IMR-90 (cell line): ENCODE results near the gene PIEZO1. TPM values are rescaled to one million over a fixed set of nuclear protein-coding genes. Genes with fewer than 3 reads are reported as not detected.

Experiments
- ATAC-seq: fragments of 200-7000 bp; cut with Tn5 transposase; 2 replicates; pipeline ENCODE4 v1.9.1; 2020; ENCODE audit warnings: low read depth, mild to moderate bottlenecking, moderate library complexity
- BruUV-seq: library from RNA; stranded (reverse); fragments of 400-500 nt; replicated peaks from 2 replicates; lab custom pipeline; 2021; lab: Mats Ljungman, UMichigan
- CTCF ChIA-PET: fragments of 300-600 bp; formaldehyde crosslinking; extraction: SDS; loops from one replicate; lab custom pipeline; 2021; ENCODE audit warnings: antibody characterized with exemption; lab: Yijun Ruan, JAX
- POLR2A ChIA-PET: fragments of 300-600 bp; sonication (Branson Sonifier 250); formaldehyde crosslinking; loops from one replicate; lab custom pipeline; 2022; ENCODE audit warnings: antibody characterized with exemption; ENCODE audit not compliant: unreplicated experiment; lab: Charles Lee
- DNase-seq: peaks from one replicate; pipeline ENCODE4 v3.0.0; 2013
- H2AFZ ChIP-seq: replicated peaks from 2 replicates; pipeline ENCODE3; 2013; ENCODE audit warnings: low read length, mild to moderate bottlenecking; ENCODE audit not compliant: poor library complexity
- H2AK5ac ChIP-seq: 2 replicates; pipeline ENCODE4 v1.6.1; 2013; ENCODE audit warnings: low read depth, low read length, inconsistent platforms
- H2AK9ac ChIP-seq: replicated peaks from 2 replicates; pipeline ENCODE3; 2013; ENCODE audit warnings: mild to moderate bottlenecking, low read depth, low read length, moderate library complexity; ENCODE audit not compliant: poor library complexity
- H2BK120ac ChIP-seq: 2 replicates; pipeline ENCODE4 v1.6.1; 2013; ENCODE audit warnings: low read depth, low read length, inconsistent platforms
- H2BK15ac ChIP-seq: 3 replicates; pipeline ENCODE4 v1.6.1; 2013; ENCODE audit warnings: low read depth, low read length, inconsistent platforms
- H2BK20ac ChIP-seq: 2 replicates; pipeline ENCODE4 v1.6.1; 2013; ENCODE audit warnings: low read depth, mild to moderate bottlenecking, inconsistent platforms, low read length, moderate library complexity
- H2BK5ac ChIP-seq: 2 replicates; pipeline ENCODE4 v1.6.1; 2013; ENCODE audit warnings: mild to moderate bottlenecking, low read depth, low read length, inconsistent platforms; ENCODE audit not compliant: poor library complexity, severe bottlenecking
- H3K14ac ChIP-seq: replicated peaks from 2 replicates; pipeline ENCODE4 v1.6.1; 2013; ENCODE audit warnings: low read depth, low read length, inconsistent platforms
- H3K18ac ChIP-seq: 2 replicates; pipeline ENCODE4 v1.6.1; 2013; ENCODE audit warnings: low read depth, low read length, control low read depth
- H3K23ac ChIP-seq: 2 replicates; pipeline ENCODE4 v1.6.1; 2013; ENCODE audit warnings: low read depth, low read length, inconsistent platforms
- H3K27ac ChIP-seq: 2 replicates; pipeline ENCODE4 v1.5.1; 2013; ENCODE audit warnings: mild to moderate bottlenecking, control low read depth, low read length; ENCODE audit not compliant: insufficient read depth
- H3K27me3 ChIP-seq: 2 replicates; pipeline ENCODE4 v1.6.1; 2013; ENCODE audit warnings: low read length; ENCODE audit not compliant: control insufficient read depth, insufficient read depth
- H3K36me3 ChIP-seq: 2 replicates; pipeline ENCODE4 v1.6.1; 2013; ENCODE audit warnings: low read length, mixed read lengths; ENCODE audit not compliant: control insufficient read depth, insufficient read depth
- H3K4ac ChIP-seq: 2 replicates; pipeline ENCODE4 v1.6.1; 2013; ENCODE audit warnings: low read depth, low read length, inconsistent platforms
- H3K4me1 ChIP-seq: 2 replicates; pipeline ENCODE4 v1.6.1; 2013; ENCODE audit warnings: low read length, mixed read lengths; ENCODE audit not compliant: control insufficient read depth, insufficient read depth
- H3K4me2 ChIP-seq: 2 replicates; pipeline ENCODE4 v1.6.1; 2013; ENCODE audit warnings: low read depth, mild to moderate bottlenecking, control low read depth, low read length, moderate library complexity
- H3K4me3 ChIP-seq: 2 replicates; pipeline ENCODE4 v1.5.1; 2013; ENCODE audit warnings: low read depth, mild to moderate bottlenecking, control low read depth, low read length, moderate library complexity; ENCODE audit not compliant: insufficient read depth
- H3K56ac ChIP-seq: 2 replicates; pipeline ENCODE4 v1.6.1; 2013; ENCODE audit warnings: low read length, inconsistent platforms; ENCODE audit not compliant: insufficient read depth; ENCODE audit errors: extremely low read depth
- H3K79me1 ChIP-seq, 2 experiments: 2 replicates each; pipeline ENCODE4 v1.6.1; 2013; ENCODE audit warnings: low read length in 2 of 2, inconsistent platforms in 1 of 2, low read depth in 1 of 2
- H3K9ac ChIP-seq: 2 replicates; pipeline ENCODE4 v1.6.1; 2013; ENCODE audit warnings: low read depth, low read length, control low read depth
- H3K9me1 ChIP-seq: 2 replicates; pipeline ENCODE4 v1.6.1; 2013; ENCODE audit warnings: low read length, inconsistent platforms; ENCODE audit not compliant: insufficient read depth
- H3K9me3 ChIP-seq: 2 replicates; pipeline ENCODE4 v1.6.1; 2013; ENCODE audit warnings: low read length; ENCODE audit not compliant: control insufficient read depth, insufficient read depth
- H4K20me1 ChIP-seq: 2 replicates; pipeline ENCODE4 v1.6.1; 2013; ENCODE audit warnings: low read length, inconsistent platforms; ENCODE audit not compliant: insufficient read depth
- H4K5ac ChIP-seq: 2 replicates; pipeline ENCODE4 v1.6.1; 2013; ENCODE audit warnings: mild to moderate bottlenecking, low read depth, low read length, control low read depth
- H4K8ac ChIP-seq, 2 experiments: 2 replicates each; pipeline ENCODE4 v1.6.1; 2013; ENCODE audit warnings: low read depth in 2 of 2, low read length in 2 of 2, control low read depth in 1 of 2, inconsistent platforms in 1 of 2
- H4K91ac ChIP-seq: 2 replicates; pipeline ENCODE4 v1.6.1; 2013; ENCODE audit warnings: low read depth, low read length, inconsistent platforms; ENCODE audit not compliant: insufficient read depth
- BHLHE40 ChIP-seq: fragments of 150-350 bp; IDR thresholded peaks from 2 replicates; pipeline ENCODE4 v1.6.1; 2016; ENCODE audit warnings: mild to moderate bottlenecking, low read depth, low read length
- CTCF ChIP-seq: conservative IDR thresholded peaks from 2 replicates; pipeline ENCODE4 v1.5.1; 2012; ENCODE audit warnings: mild to moderate bottlenecking, low read depth, low read length, improper control_type of control experiment
- FOS ChIP-seq: fragments of 150-350 bp; IDR thresholded peaks from 2 replicates; pipeline ENCODE4 v1.6.1; 2016; ENCODE audit warnings: low read depth, low read length
- MAFK ChIP-seq: IDR thresholded peaks from 2 replicates; pipeline ENCODE4 v1.6.1; 2012; ENCODE audit warnings: low read depth, low read length, improper control_type of control experiment
- MAZ ChIP-seq: IDR thresholded peaks from 2 replicates; pipeline ENCODE4 v1.6.1; 2012; ENCODE audit warnings: low read depth, mild to moderate bottlenecking, low read length, improper control_type of control experiment, moderate library complexity, borderline replicate concordance
- NFE2L2 ChIP-seq: fragments of 150-350 bp; IDR thresholded peaks from 2 replicates; pipeline ENCODE4 v1.6.1; 2016; ENCODE audit warnings: low read depth, mild to moderate bottlenecking, low read length
- RAD21 ChIP-seq: IDR thresholded peaks from 2 replicates; pipeline ENCODE4 v1.6.1; 2012; ENCODE audit warnings: low read length, improper control_type of control experiment
- RCOR1 ChIP-seq: IDR thresholded peaks from 2 replicates; pipeline ENCODE4 v1.6.1; 2012; ENCODE audit warnings: mild to moderate bottlenecking, low read length, improper control_type of control experiment; ENCODE audit not compliant: insufficient replicate concordance
- SMC3 ChIP-seq: fragments of 150-350 bp; IDR thresholded peaks from 2 replicates; pipeline ENCODE4 v1.6.1; 2016; ENCODE audit warnings: low read depth, mild to moderate bottlenecking, antibody characterized with exemption, low read length, moderate library complexity
- WGBS, 2 experiments: methylation state at CpG; one replicate each; pipeline versions ENCODE4 v1.1.5 to v1.1.7; 2013; ENCODE audit warnings: missing lambda C conversion rate in 2 of 2; ENCODE audit not compliant: insufficient read length in 1 of 2; ENCODE audit errors: extremely low coverage in 2 of 2; 5-methylcytosine and 5-hydroxymethylcytosine counted together
- dilution Hi-C: fragments of 300-500 bp; cut with HindIII; formaldehyde crosslinking; loops from one replicate; pipeline ENCODE4 v1.14.3; 2018; ENCODE audit warnings: low sequenced_read_pairs; ENCODE audit not compliant: unreplicated experiment
- in situ Hi-C: fragments of 300-500 bp; cut with MboI; formaldehyde crosslinking; loops from 3 replicates; pipeline ENCODE4 v1.14.3; 2019; ENCODE audit warnings: low sequenced_read_pairs, inconsistent platforms, mixed read lengths
- intact Hi-C: fragments of 100-400 bp; cut with micrococcal nuclease; formaldehyde crosslinking; loops from 2 replicates; pipeline ENCODE4 v1.10.0; 2022
- polyA plus RNA-seq, 3 experiments: library from polyadenylated mRNA; depleted of rRNA; stranded (reverse); fragments of >200 nt; gene quantifications; 2 replicates each; pipeline ENCODE4 v1.2.3, GENCODE V29; 2012; ENCODE audit warnings: low replicate concordance in 1 of 3
- total RNA-seq: library from RNA; depleted of rRNA; stranded (reverse); fragments of >200 nt; gene quantifications from 2 replicates; pipeline ENCODE4 v1.2.3, GENCODE V29; 2012
- TF ChIP-seq, protein P1 (sequence below): fragments of 150-350 bp; IDR thresholded peaks from 2 replicates; pipeline ENCODE4 v1.6.1; 2016; ENCODE audit warnings: low read depth, mild to moderate bottlenecking, low read length, moderate library complexity, borderline replicate concordance
- TF ChIP-seq, protein P2 (sequence below): fragments of 150-350 bp; IDR thresholded peaks from 2 replicates; pipeline ENCODE4 v1.6.1; 2017; ENCODE audit warnings: mild to moderate bottlenecking, antibody characterized with exemption, low read length, low read depth

The PIEZO1 gene
- total and polyA plus RNA-seq, 2 of the 4 experiments (the other 2 are of a cell fraction) = 36.2 to 372 TPM

DNA sequence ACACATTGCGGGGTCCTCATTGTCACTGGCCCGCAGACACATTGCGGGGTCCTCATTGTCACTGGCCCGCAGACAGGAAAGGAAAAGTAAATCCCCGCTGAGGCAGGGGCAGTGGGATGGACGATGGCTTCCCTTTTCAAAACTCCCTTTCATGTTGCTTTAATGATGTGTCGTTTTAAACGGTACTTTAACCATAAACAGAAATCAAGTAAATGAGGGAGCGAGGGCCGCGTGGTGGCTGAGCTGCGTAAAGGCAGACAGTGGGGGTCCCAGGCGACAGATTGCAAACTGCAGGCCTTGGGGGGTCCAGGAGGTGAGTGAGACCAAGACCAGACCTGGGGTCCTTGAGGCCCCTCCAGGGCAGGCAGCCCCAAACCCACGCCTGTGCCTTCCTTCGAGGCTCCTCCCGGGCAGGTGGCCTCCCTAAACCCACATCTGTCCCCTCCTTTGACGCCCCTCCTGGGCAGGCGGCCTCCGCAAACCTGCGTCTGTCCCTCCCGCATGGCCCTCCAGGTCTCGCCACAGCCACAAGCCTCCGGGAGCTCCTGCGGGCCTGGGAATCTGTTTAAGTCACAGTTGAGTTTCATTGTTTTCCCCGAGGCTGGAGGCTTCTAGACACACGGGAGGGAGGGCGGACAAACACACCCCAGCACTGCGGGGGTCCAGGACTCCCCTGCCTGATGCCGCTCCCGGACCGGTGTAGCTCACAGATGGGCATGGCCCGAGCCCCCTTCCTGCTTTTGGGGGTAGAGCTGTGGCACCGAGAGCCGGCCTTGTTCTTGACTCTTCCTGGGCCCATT lies 7.3 kb downstream of the PIEZO1 start (continued):
- TF ChIP-seq FOS = no peak

DNA sequence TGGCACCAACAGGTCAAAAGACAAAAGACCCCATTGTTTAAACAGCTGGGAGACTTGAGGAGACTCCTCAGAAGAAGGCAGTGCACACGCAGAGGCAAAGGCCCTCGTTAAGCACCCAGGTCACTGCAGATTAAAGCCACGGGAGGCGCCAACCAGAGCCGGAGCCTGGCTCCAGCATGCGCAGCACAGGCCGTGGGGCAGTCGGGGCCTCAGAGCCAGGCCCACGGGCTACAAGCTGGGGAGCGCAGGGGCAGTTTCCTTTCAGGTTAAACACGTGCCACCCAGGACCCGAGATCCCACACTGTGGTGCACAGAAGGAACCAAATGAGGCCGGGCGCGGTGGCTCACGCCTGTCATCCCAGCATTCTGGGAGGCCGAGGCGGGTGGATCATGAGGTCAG lies 9.2 kb downstream of the PIEZO1 start:
- Histone ChIP-seq H3K4me3 (no peak overlapping the region), H2BK20ac (no peak overlapping the region), H2BK5ac (no peak overlapping the region), H3K79me1 (peaks cover 9 to 64% of the 10 kb centered on the region in 2 experiments), H3K4me1 (peaks cover 53% of the 10 kb centered on the region), H2AK5ac (no peak overlapping the region), H3K4me2 (no peak overlapping the region), H2AFZ (no peak overlapping the region), H3K4ac (no peak overlapping the region), H3K14ac (no peak overlapping the region), H4K8ac (no peak overlapping the region), H4K91ac (no peak overlapping the region), H4K20me1 (peaks cover 93% of the 10 kb centered on the region), H3K27ac (no peak overlapping the region), H3K18ac (no peak overlapping the region), H3K9me3 (no peaks in the 10 kb centered on the region), H3K9me1 (peaks cover 19% of the 10 kb centered on the region), H3K56ac (no peak overlapping the region), H3K9ac (no peak overlapping the region), H2BK15ac (no peak overlapping the region), H4K5ac (no peak overlapping the region), H3K36me3 (peaks cover 3% of the 10 kb centered on the region; the same call in 1 of the 2 replicates), H2BK120ac (no peak overlapping the region), H2AK9ac (no peak overlapping the region), H3K27me3 (no peaks in the 10 kb centered on the region), H3K23ac (no peak overlapping the region)
- BruUV-seq = no TSS peak
- ATAC-seq (no peak), DNase-seq (no peak)
- intact Hi-C loops (no loop called here), in situ Hi-C loops (no loop called here), dilution Hi-C loops (no loop called here)
- 98% methylated on average over 8 of the region's 18 CpGs; no CpG with 5 or more reads in 1 of the 2 experiments for WGBS, 2 experiments
- ChIA-PET CTCF (no interaction called here), POLR2A (no interaction called here)
- TF ChIP-seq RAD21 (no peak), CTCF (no peak), MAFK (no peak), FOS (no peak), BHLHE40 (no peak), RCOR1 (no peak), MAZ (no peak), NFE2L2 (no peak), SMC3 (no peak)
- TF ChIP-seq, protein P1, sequence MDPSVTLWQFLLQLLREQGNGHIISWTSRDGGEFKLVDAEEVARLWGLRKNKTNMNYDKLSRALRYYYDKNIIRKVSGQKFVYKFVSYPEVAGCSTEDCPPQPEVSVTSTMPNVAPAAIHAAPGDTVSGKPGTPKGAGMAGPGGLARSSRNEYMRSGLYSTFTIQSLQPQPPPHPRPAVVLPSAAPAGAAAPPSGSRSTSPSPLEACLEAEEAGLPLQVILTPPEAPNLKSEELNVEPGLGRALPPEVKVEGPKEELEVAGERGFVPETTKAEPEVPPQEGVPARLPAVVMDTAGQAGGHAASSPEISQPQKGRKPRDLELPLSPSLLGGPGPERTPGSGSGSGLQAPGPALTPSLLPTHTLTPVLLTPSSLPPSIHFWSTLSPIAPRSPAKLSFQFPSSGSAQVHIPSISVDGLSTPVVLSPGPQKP = no peak
- TF ChIP-seq, protein P2, sequence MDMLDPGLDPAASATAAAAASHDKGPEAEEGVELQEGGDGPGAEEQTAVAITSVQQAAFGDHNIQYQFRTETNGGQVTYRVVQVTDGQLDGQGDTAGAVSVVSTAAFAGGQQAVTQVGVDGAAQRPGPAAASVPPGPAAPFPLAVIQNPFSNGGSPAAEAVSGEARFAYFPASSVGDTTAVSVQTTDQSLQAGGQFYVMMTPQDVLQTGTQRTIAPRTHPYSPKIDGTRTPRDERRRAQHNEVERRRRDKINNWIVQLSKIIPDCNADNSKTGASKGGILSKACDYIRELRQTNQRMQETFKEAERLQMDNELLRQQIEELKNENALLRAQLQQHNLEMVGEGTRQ = no peak
